ENCODE data around the gene B4GALT6. TPM values are rescaled to one million over a fixed set of nuclear protein-coding genes. Genes with fewer than 3 reads are reported as not detected.

The B4GALT6 gene
- total RNA-seq, 1 experiment from 2014 or later = 22.4 TPM

- Histone ChIP-seq H3K36me3 (ENCODE audit: control insufficient read depth, insufficient read depth, low read length) (no peaks in the 10 kb centered on the region), H3K4me1 (no peaks in the 10 kb centered on the region), H3K4me3 (ENCODE audit: low read depth, low read length) (no peak overlapping the region), H3K27me3 (replicated peaks; ENCODE audit: control insufficient read depth, insufficient read depth, low read length) (no peaks in the 10 kb centered on the region), H3K9me3 (no peaks in the 10 kb centered on the region)
- H3K27me3 Mint-ChIP-seq (ENCODE audit: insufficient read depth, unreplicated experiment) = no peaks in the 10 kb centered on the region
- H3K4me1 Mint-ChIP-seq (ENCODE audit: low read depth, unreplicated experiment) = no peaks in the 10 kb centered on the region
- no TSS peak for BruUV-seq (replicated peaks)
- intact Hi-C loops (cut with micrococcal nuclease; ENCODE audit: unreplicated experiment) = no loop called here
- peaks cover 11% of the 10 kb centered on the region for H3K36me3 Mint-ChIP-seq (ENCODE audit: insufficient read depth, unreplicated experiment)
- no peaks in the 10 kb centered on the region for H3K9me3 Mint-ChIP-seq (ENCODE audit: unreplicated experiment)
- no peak for DNase-seq
- ChIA-PET CTCF (no interaction called here), POLR2A (no interaction called here)
- H3K4me3 Mint-ChIP-seq (ENCODE audit: unreplicated experiment) = no peak overlapping the region
- no peak overlapping the region for H3K27ac Mint-ChIP-seq (ENCODE audit: unreplicated experiment)
- no peak for TF ChIP-seq CTCF (IDR thresholded peaks at IDR 0.05; ENCODE audit: insufficient read depth in 1 of 2, low read depth in 1 of 2, low read length in 1 of 2, severe bottlenecking in 1 of 2, unreplicated experiment in 1 of 2)
Observed at GRCh38 chr18:31633392-31634330, 50.7 kb downstream of the B4GALT6 start.

GRCh38 chr18:31632356-31632755, 52.0 kb downstream of the B4GALT6 start:
- ChIA-PET POLR2A (no interaction called here), CTCF (no interaction called here)
- BruUV-seq (replicated peaks) = no TSS peak
- Mint-ChIP-seq H3K9me3 (ENCODE audit: unreplicated experiment) (no peaks in the 10 kb centered on the region), H3K4me1 (ENCODE audit: low read depth, unreplicated experiment) (no peaks in the 10 kb centered on the region), H3K36me3 (ENCODE audit: insufficient read depth, unreplicated experiment) (peaks cover 17% of the 10 kb centered on the region), H3K27ac (ENCODE audit: unreplicated experiment) (no peak overlapping the region), H3K4me3 (ENCODE audit: unreplicated experiment) (no peak overlapping the region), H3K27me3 (ENCODE audit: insufficient read depth, unreplicated experiment) (no peaks in the 10 kb centered on the region)
- Histone ChIP-seq H3K36me3 (ENCODE audit: control insufficient read depth, insufficient read depth, low read length) (no peaks in the 10 kb centered on the region), H3K4me1 (no peaks in the 10 kb centered on the region), H3K4me3 (ENCODE audit: low read depth, low read length) (no peak overlapping the region), H3K9me3 (no peaks in the 10 kb centered on the region), H3K27me3 (replicated peaks; ENCODE audit: control insufficient read depth, insufficient read depth, low read length) (no peaks in the 10 kb centered on the region)
- DNase-seq = no peak
- no peak for TF ChIP-seq CTCF (IDR thresholded peaks at IDR 0.05; ENCODE audit: insufficient read depth in 1 of 2, low read depth in 1 of 2, low read length in 1 of 2, severe bottlenecking in 1 of 2, unreplicated experiment in 1 of 2)
- intact Hi-C loops (cut with micrococcal nuclease; ENCODE audit: unreplicated experiment) = no loop called here

- Mint-ChIP-seq H3K4me1 (ENCODE audit: low read depth, unreplicated experiment) (no peaks in the 10 kb centered on the region), H3K27me3 (ENCODE audit: insufficient read depth, unreplicated experiment) (no peaks in the 10 kb centered on the region), H3K9me3 (ENCODE audit: unreplicated experiment) (no peaks in the 10 kb centered on the region), H3K36me3 (ENCODE audit: insufficient read depth, unreplicated experiment) (peaks cover 17% of the 10 kb centered on the region), H3K27ac (ENCODE audit: unreplicated experiment) (no peak overlapping the region), H3K4me3 (ENCODE audit: unreplicated experiment) (no peak overlapping the region)
- DNase-seq = no peak
- Histone ChIP-seq H3K4me1 (no peaks in the 10 kb centered on the region), H3K27me3 (replicated peaks; ENCODE audit: control insufficient read depth, insufficient read depth, low read length) (no peaks in the 10 kb centered on the region), H3K36me3 (ENCODE audit: control insufficient read depth, insufficient read depth, low read length) (no peaks in the 10 kb centered on the region), H3K4me3 (ENCODE audit: low read depth, low read length) (no peak overlapping the region), H3K9me3 (no peaks in the 10 kb centered on the region)
- ChIA-PET POLR2A (no interaction called here), CTCF (no interaction called here)
- intact Hi-C loops (cut with micrococcal nuclease; ENCODE audit: unreplicated experiment) = no loop called here
- TF ChIP-seq CTCF (IDR thresholded peaks at IDR 0.05; ENCODE audit: insufficient read depth in 1 of 2, low read depth in 1 of 2, low read length in 1 of 2, severe bottlenecking in 1 of 2, unreplicated experiment in 1 of 2) = no peak
- no TSS peak for BruUV-seq (replicated peaks)
Observed at GRCh38 chr18:31631526-31631925, 52.9 kb downstream of the B4GALT6 start.

Data from Caco-2 (cell line).